ENCODE results near the gene ITIH3.

Gene ITIH3

DNA sequence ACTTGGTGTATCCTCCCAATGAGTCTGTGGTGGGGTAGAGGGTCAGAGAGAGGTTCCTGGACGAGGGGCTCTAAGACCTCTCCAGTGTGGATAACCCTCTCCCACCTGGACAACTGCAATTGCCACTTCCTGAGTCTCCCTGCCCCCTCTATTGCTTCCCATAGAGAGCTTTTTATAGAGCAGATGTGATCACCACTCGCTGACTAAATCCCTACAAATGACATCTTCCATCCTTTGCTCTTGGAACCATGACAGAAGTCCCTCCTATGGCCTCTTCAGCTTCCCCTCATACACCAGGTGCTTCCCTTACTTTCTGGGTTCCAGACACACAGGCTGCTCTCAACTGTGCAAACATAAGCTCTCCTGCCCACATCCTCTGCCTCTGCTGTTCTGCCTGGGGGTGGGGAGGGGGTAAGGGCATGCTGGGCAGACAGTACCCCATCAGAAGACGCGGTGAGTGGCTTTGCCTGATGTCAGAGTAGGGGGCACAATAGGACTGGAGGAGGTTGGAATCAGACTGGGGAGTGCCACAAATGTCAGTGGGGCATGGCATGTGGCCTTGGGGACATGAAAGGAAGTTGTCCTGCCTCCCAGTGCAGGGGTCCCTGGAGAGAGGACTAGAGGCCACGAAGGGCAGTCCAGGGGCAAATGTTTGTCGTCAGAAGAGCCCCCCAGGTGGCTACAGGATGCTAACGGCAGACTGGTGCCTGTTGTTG lies 15.2 kb downstream of the ITIH3 start:
- H3K4me3 ChIP-seq (ENCODE audit: low read length) = no peak overlapping the region
- TF ChIP-seq, protein P1, sequence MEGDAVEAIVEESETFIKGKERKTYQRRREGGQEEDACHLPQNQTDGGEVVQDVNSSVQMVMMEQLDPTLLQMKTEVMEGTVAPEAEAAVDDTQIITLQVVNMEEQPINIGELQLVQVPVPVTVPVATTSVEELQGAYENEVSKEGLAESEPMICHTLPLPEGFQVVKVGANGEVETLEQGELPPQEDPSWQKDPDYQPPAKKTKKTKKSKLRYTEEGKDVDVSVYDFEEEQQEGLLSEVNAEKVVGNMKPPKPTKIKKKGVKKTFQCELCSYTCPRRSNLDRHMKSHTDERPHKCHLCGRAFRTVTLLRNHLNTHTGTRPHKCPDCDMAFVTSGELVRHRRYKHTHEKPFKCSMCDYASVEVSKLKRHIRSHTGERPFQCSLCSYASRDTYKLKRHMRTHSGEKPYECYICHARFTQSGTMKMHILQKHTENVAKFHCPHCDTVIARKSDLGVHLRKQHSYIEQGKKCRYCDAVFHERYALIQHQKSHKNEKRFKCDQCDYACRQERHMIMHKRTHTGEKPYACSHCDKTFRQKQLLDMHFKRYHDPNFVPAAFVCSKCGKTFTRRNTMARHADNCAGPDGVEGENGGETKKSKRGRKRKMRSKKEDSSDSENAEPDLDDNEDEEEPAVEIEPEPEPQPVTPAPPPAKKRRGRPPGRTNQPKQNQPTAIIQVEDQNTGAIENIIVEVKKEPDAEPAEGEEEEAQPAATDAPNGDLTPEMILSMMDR (IDR thresholded peaks at IDR 0.05; ENCODE audit: low read depth, low read length, poor library complexity, severe bottlenecking) = no peak
- no peak for TF ChIP-seq EZH2phosphoT487 (IDR thresholded peaks at IDR 0.05; ENCODE audit: borderline replicate concordance, low read length)
- no peaks in the 10 kb centered on the region; the same call in 1 of the 2 replicates for H3K27me3 ChIP-seq (ENCODE audit: control insufficient read depth, low read length)
- no peaks in the 10 kb centered on the region for H4K20me1 ChIP-seq (ENCODE audit: control insufficient read depth, insufficient read depth, low read depth, low read length)
- H3K4me2 ChIP-seq (ENCODE audit: low read length) = no peak overlapping the region
- H3K9me2 ChIP-seq (replicated peaks; ENCODE audit: control insufficient read depth, low read length) = no peaks in the 10 kb centered on the region
- H3K27ac ChIP-seq (ENCODE audit: low read depth, low read length) = no peak overlapping the region
- H3K36me3 ChIP-seq (ENCODE audit: control insufficient read depth, low read length) = no peaks in the 10 kb centered on the region
- no peaks in the 10 kb centered on the region for H3K9me3 ChIP-seq (ENCODE audit: control insufficient read depth, insufficient read depth, low read length)
- no peaks in the 10 kb centered on the region for H3F3A ChIP-seq (ENCODE audit: control insufficient read depth, insufficient read depth)
- no peaks in the 10 kb centered on the region for H3K79me2 ChIP-seq (ENCODE audit: control insufficient read depth, low read length)
- no peaks in the 10 kb centered on the region for H3K4me1 ChIP-seq (ENCODE audit: control insufficient read depth, low read length)

GRCh38 chr3:52810923-52811322 lies 16.3 kb downstream of the ITIH3 start:
- no peaks in the 10 kb centered on the region for H3K36me3 ChIP-seq (ENCODE audit: control insufficient read depth, low read length)
- no peak overlapping the region for H3K27ac ChIP-seq (ENCODE audit: low read depth, low read length)
- no peaks in the 10 kb centered on the region for H3K9me2 ChIP-seq (replicated peaks; ENCODE audit: control insufficient read depth, low read length)
- no peaks in the 10 kb centered on the region for H3F3A ChIP-seq (ENCODE audit: control insufficient read depth, insufficient read depth)
- no peak overlapping the region for H3K4me2 ChIP-seq (ENCODE audit: low read length)
- no peaks in the 10 kb centered on the region for H4K20me1 ChIP-seq (ENCODE audit: control insufficient read depth, insufficient read depth, low read depth, low read length)
- no peaks in the 10 kb centered on the region; the same call in 1 of the 2 replicates for H3K27me3 ChIP-seq (ENCODE audit: control insufficient read depth, low read length)
- H3K4me3 ChIP-seq (ENCODE audit: low read length) = no peak overlapping the region
- no peaks in the 10 kb centered on the region for H3K79me2 ChIP-seq (ENCODE audit: control insufficient read depth, low read length)
- H3K4me1 ChIP-seq (ENCODE audit: control insufficient read depth, low read length) = no peaks in the 10 kb centered on the region
- TF ChIP-seq, protein P1 (IDR thresholded peaks at IDR 0.05; ENCODE audit: low read depth, low read length, poor library complexity, severe bottlenecking) = no peak
- H3K9me3 ChIP-seq (ENCODE audit: control insufficient read depth, insufficient read depth, low read length) = no peaks in the 10 kb centered on the region

- no peaks in the 10 kb centered on the region; the same call in 1 of the 2 replicates for H3K27me3 ChIP-seq (ENCODE audit: control insufficient read depth, low read length)
- no peak for TF ChIP-seq EZH2phosphoT487 (IDR thresholded peaks at IDR 0.05; ENCODE audit: borderline replicate concordance, low read length)
- TF ChIP-seq, protein P1 (IDR thresholded peaks at IDR 0.05; ENCODE audit: low read depth, low read length, poor library complexity, severe bottlenecking) = no peak
- H3K36me3 ChIP-seq (ENCODE audit: control insufficient read depth, low read length) = no peaks in the 10 kb centered on the region
- no peaks in the 10 kb centered on the region for H3K9me3 ChIP-seq (ENCODE audit: control insufficient read depth, insufficient read depth, low read length)
- H4K20me1 ChIP-seq (ENCODE audit: control insufficient read depth, insufficient read depth, low read depth, low read length) = no peaks in the 10 kb centered on the region
- H3K4me2 ChIP-seq (ENCODE audit: low read length) = no peak overlapping the region
- H3K27ac ChIP-seq (ENCODE audit: low read depth, low read length) = no peak overlapping the region
- H3K4me1 ChIP-seq (ENCODE audit: control insufficient read depth, low read length) = no peaks in the 10 kb centered on the region
- no peak overlapping the region for H3K4me3 ChIP-seq (ENCODE audit: low read length)
- H3K9me2 ChIP-seq (replicated peaks; ENCODE audit: control insufficient read depth, low read length) = no peaks in the 10 kb centered on the region
- H3K79me2 ChIP-seq (ENCODE audit: control insufficient read depth, low read length) = no peaks in the 10 kb centered on the region
- H3F3A ChIP-seq (ENCODE audit: control insufficient read depth, insufficient read depth) = no peaks in the 10 kb centered on the region
These were observed 16.9 kb downstream of the ITIH3 start for GRCh38 chr3:52811452-52812011.

Data from DOHH2 (cell line).